A673 (cell line): ENCODE data around the gene TCF12.

ENCODE experiments used
- CTCF ChIP-seq: fragments of 300-800, 200-600 bp; sonication (generic); conservative IDR thresholded peaks from 2 replicates; pipeline ENCODE4 v1.5.1; 2017; ENCODE audit warnings: low read depth, mild to moderate bottlenecking, antibody characterized with exemption, low read length, moderate library complexity, mixed read lengths
- EZH2 ChIP-seq: fragments of 200-600 bp; sonication (generic); IDR thresholded peaks from 2 replicates; pipeline ENCODE4 v1.6.1; 2017; ENCODE audit warnings: borderline replicate concordance, low read depth, mild to moderate bottlenecking, mixed read lengths, antibody characterized with exemption, low read length; ENCODE audit not compliant: poor library complexity, severe bottlenecking

- no peak for TF ChIP-seq CTCF
- TF ChIP-seq EZH2, result no peak
Observed at GRCh38 chr15:57329582-57330367, 411.3 kb downstream of the TCF12 start.
